PC-3 (cell line): ENCODE results near the gene ZNF722. TPM values are rescaled to one million over a fixed set of nuclear protein-coding genes. Genes with fewer than 3 reads are reported as not detected.

Source experiments
- ATAC-seq: fragments of 200-7000 bp; cut with Tn5 transposase; 2 replicates; pipeline ENCODE4 v1.9.1; 2020; ENCODE audit warnings: mild to moderate bottlenecking, moderate library complexity
- BruUV-seq: library from RNA; stranded (reverse); fragments of 400-500 nt; replicated peaks from 2 replicates; lab custom pipeline; 2021; lab: Mats Ljungman, UMichigan
- CTCF ChIA-PET: fragments of 300-600 bp; sonication (Branson Sonifier 250); formaldehyde crosslinking; loops from one replicate; lab custom pipeline; 2022; ENCODE audit warnings: antibody characterized with exemption; lab: Charles Lee
- POLR2A ChIA-PET: fragments of 300-600 bp; sonication (Branson Sonifier 250); formaldehyde crosslinking; loops from one replicate; lab custom pipeline; 2022; ENCODE audit warnings: antibody characterized with exemption; ENCODE audit not compliant: unreplicated experiment; lab: Charles Lee
- DNase-seq: peaks from one replicate; pipeline ENCODE4 v3.0.0-alpha.2; 2015
- H2AFZ ChIP-seq: fragments of 300-600 bp; sonication (generic); 2 replicates; pipeline ENCODE4 v1.6.0; 2016; ENCODE audit warnings: antibody characterized with exemption, low read length
- H3F3A ChIP-seq: fragments of 300-600 bp; sonication (generic); one replicate; pipeline ENCODE4 v1.6.0; 2017; ENCODE audit warnings: antibody characterized with exemption, low read length, control low read depth, mild to moderate bottlenecking; ENCODE audit not compliant: unreplicated experiment
- H3K27ac ChIP-seq: fragments of 300-600 bp; sonication (generic); 2 replicates; pipeline ENCODE4 v1.5.1; 2016; ENCODE audit warnings: mild to moderate bottlenecking, low read length
- H3K27me3 ChIP-seq: fragments of 300-600 bp; sonication (generic); 2 replicates; pipeline ENCODE4 v1.6.1; 2016; ENCODE audit warnings: low read length, mixed read lengths
- H3K36me3 ChIP-seq: fragments of 300-600 bp; sonication (generic); 2 replicates; pipeline ENCODE4 v1.6.1; 2016; ENCODE audit warnings: low read depth, mixed run types, low read length, mixed read lengths
- H3K4me1 ChIP-seq: fragments of 300-600 bp; sonication (generic); 2 replicates; pipeline ENCODE4 v1.5.1; 2016; ENCODE audit warnings: low read length; ENCODE audit not compliant: insufficient read depth
- H3K4me2 ChIP-seq: fragments of 300-600 bp; sonication (generic); 2 replicates; pipeline ENCODE4 v1.6.0; 2016; ENCODE audit warnings: low read length
- H3K4me3 ChIP-seq: fragments of 300-600 bp; sonication (generic); 2 replicates; pipeline ENCODE4 v1.5.1; 2016; ENCODE audit warnings: mild to moderate bottlenecking, low read length, mixed read lengths
- H3K79me2 ChIP-seq: fragments of 300-600 bp; sonication (generic); 2 replicates; pipeline ENCODE4 v1.6.1; 2017; ENCODE audit warnings: low read length, mixed read lengths
- H3K9ac ChIP-seq: fragments of 300-600 bp; sonication (generic); 2 replicates; pipeline ENCODE4 v1.6.0; 2016; ENCODE audit warnings: mild to moderate bottlenecking, low read length
- H3K9me2 ChIP-seq: fragments of 300-600 bp; sonication (generic); replicated peaks from 2 replicates; pipeline ENCODE4 v1.6.1; 2016; ENCODE audit warnings: mixed run types, low read length, mixed read lengths
- H3K9me3 ChIP-seq: fragments of 300-600 bp; sonication (generic); 2 replicates; pipeline ENCODE4 v1.6.1; 2016; ENCODE audit warnings: low read length, mixed read lengths
- H4K20me1 ChIP-seq: fragments of 300-600 bp; sonication (generic); 2 replicates; pipeline ENCODE4 v1.6.1; 2016; ENCODE audit warnings: low read length, mixed read lengths
- CTCF ChIP-seq: fragments of 300-600 bp; sonication (generic); conservative IDR thresholded peaks from 2 replicates; pipeline ENCODE4 v1.5.1; 2017; ENCODE audit warnings: antibody characterized with exemption, low read depth, mild to moderate bottlenecking, low read length
- EZH2 ChIP-seq: fragments of 300-600 bp; sonication (generic); IDR thresholded peaks from one replicate; pipeline ENCODE4 v1.6.1; 2017; ENCODE audit warnings: antibody characterized with exemption, mild to moderate bottlenecking, low read length; ENCODE audit not compliant: unreplicated experiment
- EZH2phosphoT487 ChIP-seq: fragments of 300-600 bp; sonication (generic); IDR thresholded peaks from 2 replicates; pipeline ENCODE4 v1.6.1; 2018; ENCODE audit warnings: mild to moderate bottlenecking, antibody characterized with exemption, low read length, borderline replicate concordance
- intact Hi-C: fragments of 100-400 bp; cut with micrococcal nuclease; formaldehyde crosslinking; loops from 2 replicates; pipeline ENCODE4 v1.9.0; 2023
- total RNA-seq: library from RNA; depleted of rRNA; stranded (reverse); fragments of >200 nt; gene quantifications from 2 replicates; pipeline ENCODE4 v1.2.3, GENCODE V29; 2014; rRNA removed

Gene ZNF722
- total RNA-seq, 1 experiment from 2014 or later = not detected

- ATAC-seq (no peak), DNase-seq (no peak)
- Histone ChIP-seq H3K4me2 (no peak overlapping the region), H3K9me3 (peaks cover 7% of the 10 kb centered on the region; the same call in 1 of the 2 replicates), H3K4me3 (no peak overlapping the region), H3K79me2 (no peaks in the 10 kb centered on the region), H3K27me3 (no peaks in the 10 kb centered on the region), H3F3A (no peaks in the 10 kb centered on the region), H3K36me3 (no peaks in the 10 kb centered on the region), H3K27ac (no peak overlapping the region), H4K20me1 (no peaks in the 10 kb centered on the region), H3K4me1 (no peaks in the 10 kb centered on the region), H3K9ac (no peak overlapping the region), H2AFZ (no peak overlapping the region), H3K9me2 (no peaks in the 10 kb centered on the region)
- ChIA-PET POLR2A (no interaction called here), CTCF (no interaction called here)
- TF ChIP-seq CTCF (no peak), EZH2 (no peak), EZH2phosphoT487 (no peak)
- no TSS peak for BruUV-seq
- intact Hi-C loops = no loop called here
These were observed 47.4 kb downstream of the ZNF722 start for GRCh38 chr7:64046041-64046389.

Other genes with a start within 250 kb of the ZNF722 start
- gene ZNF727, start 46.6 kb downstream of the ZNF722 start, total RNA-seq = 0.07 TPM in 1 of 2 replicates, not detected in the other
- not detected in 2 replicates for gene ZNF735, start 208.4 kb downstream of the ZNF722 start, total RNA-seq
- not detected in 2 replicates for gene ZNF679, start 229.6 kb downstream of the ZNF722 start, total RNA-seq